Stimulated activated CD8-positive, alpha-beta memory T cell treated with anti-CD3 and anti-CD28 coated beads, Interleukin-12 subunit alpha, Interleukin-12 subunit beta, amount 100 ng/mL, for 24 hours (primary cell): ENCODE data around the gene DGKQ.
"Not testable (repeated sequence)": the region's sequence is repeated elsewhere in the genome, so short reads cannot be mapped to it uniquely, and the experiment has no call there.

Experiments
- DNase-seq: peaks from one replicate; pipeline ENCODE4 v3.0.0-alpha.2; 2020; ENCODE audit errors: extremely low read depth

DGKQ gene

GRCh38 chr4:925171-925570 lies 48.2 kb downstream of the DGKQ start:
- no peak for DNase-seq

GRCh38 chr4:924107-925096 lies 49.0 kb downstream of the DGKQ start:
- no peak for DNase-seq

- no peak for DNase-seq
Measured at GRCh38 chr4:921830-922331, 51.5 kb downstream of the DGKQ start.

GRCh38 chr4:919004-919680 lies 54.2 kb downstream of the DGKQ start:
- DNase-seq, result not testable (repeated sequence)

GRCh38 chr4:918591-918990 lies 54.8 kb downstream of the DGKQ start:
- not testable (repeated sequence) for DNase-seq

- DNase-seq, result no peak
Measured at GRCh38 chr4:917992-918391, 55.4 kb downstream of the DGKQ start.

GRCh38 chr4:917466-917865 lies 55.9 kb downstream of the DGKQ start:
- no peak for DNase-seq

GRCh38 chr4:915595-915994 lies 57.8 kb downstream of the DGKQ start:
- no peak for DNase-seq

- DNase-seq, result no peak
Measured at GRCh38 chr4:915041-915474, 58.3 kb downstream of the DGKQ start.

GRCh38 chr4:914531-914930 lies 58.8 kb downstream of the DGKQ start:
- no peak for DNase-seq

- DNase-seq, result no peak
Measured at GRCh38 chr4:913280-913618, 60.1 kb downstream of the DGKQ start.

- no peak for DNase-seq
Measured at GRCh38 chr4:912548-913279, 60.7 kb downstream of the DGKQ start.

- DNase-seq, result no peak
Measured at GRCh38 chr4:911871-912490, 61.4 kb downstream of the DGKQ start.

GRCh38 chr4:911221-911751 lies 62.1 kb downstream of the DGKQ start:
- no peak for DNase-seq

GRCh38 chr4:910366-911091 lies 62.8 kb downstream of the DGKQ start:
- DNase-seq, result no peak

- DNase-seq, result no peak
Measured at GRCh38 chr4:909821-910220, 63.5 kb downstream of the DGKQ start.

- DNase-seq, result no peak
Measured at GRCh38 chr4:909131-909571, 64.2 kb downstream of the DGKQ start.
